WTC11 (cell line): Measurements from ENCODE around the gene CYP4F11. TPM values are rescaled to one million over a fixed set of nuclear protein-coding genes. Genes with fewer than 3 reads are reported as not detected.

Source experiments
- ATAC-seq: fragments of 200-7000 bp; cut with Tn5 transposase; 2 replicates; pipeline ENCODE4 v1.10.0; 2021; ENCODE audit warnings: mild to moderate bottlenecking, moderate library complexity
- CTCF ChIA-PET: fragments of 300-600 bp; sonication (Branson Sonifier 250); formaldehyde crosslinking; loops from one replicate; lab custom pipeline; 2021; ENCODE audit warnings: antibody characterized with exemption; lab: Charles Lee
- POLR2A ChIA-PET: fragments of 350-600 bp; sonication (Branson Sonifier 250); formaldehyde crosslinking; loops from one replicate; lab custom pipeline; 2021; ENCODE audit warnings: antibody characterized with exemption; lab: Charles Lee
- DNase-seq: peaks from one replicate; pipeline ENCODE4 v3.0.0; 2021; ENCODE audit warnings: low spot score
- H3K27ac Mint-ChIP-seq: 2 replicates; pipeline ENCODE4 v1.8.0; 2021; ENCODE audit warnings: mixed read lengths
- H3K27me3 Mint-ChIP-seq: 2 replicates; pipeline ENCODE4 v1.8.0; 2021; ENCODE audit warnings: low read depth, mild to moderate bottlenecking, moderate library complexity, mixed read lengths
- H3K36me3 Mint-ChIP-seq: 2 replicates; pipeline ENCODE4 v1.8.0; 2021; ENCODE audit warnings: mixed read lengths
- H3K4me1 Mint-ChIP-seq: 2 replicates; pipeline ENCODE4 v1.8.0; 2022; ENCODE audit warnings: mixed read lengths
- H3K4me3 Mint-ChIP-seq: 2 replicates; pipeline ENCODE4 v1.8.0; 2021; ENCODE audit warnings: mild to moderate bottlenecking, moderate library complexity, mixed read lengths
- H3K9me3 Mint-ChIP-seq: 2 replicates; pipeline ENCODE4 v1.8.0; 2021; ENCODE audit warnings: mixed read lengths
- ATF2 ChIP-seq: sonication (generic); formaldehyde crosslinking; IDR thresholded peaks from 2 replicates; pipeline ENCODE4 v1.8.1; 2022; ENCODE audit warnings: low read depth, missing genetic modification reagents, borderline replicate concordance
- E2F1 ChIP-seq: sonication (generic); formaldehyde crosslinking; IDR thresholded peaks from 2 replicates; pipeline ENCODE4 v1.8.0; 2022; ENCODE audit warnings: mild to moderate bottlenecking, missing genetic modification reagents
- E2F5 ChIP-seq: sonication (generic); formaldehyde crosslinking; IDR thresholded peaks from 2 replicates; pipeline ENCODE4 v1.8.1; 2022; ENCODE audit warnings: mild to moderate bottlenecking, moderate library complexity, missing genetic modification reagents
- ETV6 ChIP-seq: sonication (generic); formaldehyde crosslinking; IDR thresholded peaks from 2 replicates; pipeline ENCODE4 v1.8.1; 2022; ENCODE audit warnings: mild to moderate bottlenecking, missing genetic modification reagents
- FOXP4 ChIP-seq: sonication (generic); formaldehyde crosslinking; IDR thresholded peaks from 2 replicates; pipeline ENCODE4 v1.8.0; 2022; ENCODE audit warnings: mild to moderate bottlenecking, missing genetic modification reagents
- GRHL2 ChIP-seq: fragments of 250-450 bp; sonication (Bioruptor Pico); IDR thresholded peaks from 2 replicates; pipeline ENCODE4 v1.8.0; 2022; ENCODE audit warnings: mild to moderate bottlenecking, moderate library complexity; ENCODE audit not compliant: insufficient replicate concordance, severe bottlenecking
- MLX ChIP-seq: sonication (generic); formaldehyde crosslinking; IDR thresholded peaks from 2 replicates; pipeline ENCODE4 v1.8.1; 2023; ENCODE audit warnings: mild to moderate bottlenecking, missing genetic modification reagents, moderate library complexity
- NFE2L1 ChIP-seq: sonication (generic); formaldehyde crosslinking; IDR thresholded peaks from 2 replicates; pipeline ENCODE4 v1.8.1; 2023; ENCODE audit warnings: missing genetic modification reagents
- NR3C1 ChIP-seq: sonication (generic); formaldehyde crosslinking; conservative IDR thresholded peaks from 2 replicates; pipeline ENCODE4 v1.8.1; 2023; ENCODE audit warnings: low read depth, mild to moderate bottlenecking, missing genetic modification reagents
- PREB ChIP-seq: sonication (generic); formaldehyde crosslinking; IDR thresholded peaks from 2 replicates; pipeline ENCODE4 v1.8.1; 2022; ENCODE audit warnings: mild to moderate bottlenecking, missing genetic modification reagents, moderate library complexity, borderline replicate concordance
- RELA ChIP-seq: sonication (generic); formaldehyde crosslinking; IDR thresholded peaks from 2 replicates; pipeline ENCODE4 v1.8.1; 2022; ENCODE audit warnings: missing genetic modification reagents, mild to moderate bottlenecking, borderline replicate concordance
- SMAD3 ChIP-seq: sonication (generic); formaldehyde crosslinking; IDR thresholded peaks from 2 replicates; pipeline ENCODE4 v1.8.0; 2022; ENCODE audit warnings: missing genetic modification reagents, mild to moderate bottlenecking, borderline replicate concordance
- SMAD4 ChIP-seq: sonication (generic); formaldehyde crosslinking; IDR thresholded peaks from 2 replicates; pipeline ENCODE4 v1.8.0; 2022; ENCODE audit warnings: mild to moderate bottlenecking, missing genetic modification reagents
- TEAD4 ChIP-seq: sonication (generic); formaldehyde crosslinking; IDR thresholded peaks from 2 replicates; pipeline ENCODE4 v1.8.0; 2022; ENCODE audit warnings: mild to moderate bottlenecking, missing genetic modification reagents
- ZBTB43 ChIP-seq: sonication (generic); formaldehyde crosslinking; IDR thresholded peaks from 2 replicates; pipeline ENCODE4 v1.8.1; 2023; ENCODE audit warnings: mild to moderate bottlenecking, missing genetic modification reagents
- ZNF121 ChIP-seq: sonication (generic); formaldehyde crosslinking; IDR thresholded peaks from 2 replicates; pipeline ENCODE4 v1.8.0; 2023; ENCODE audit warnings: missing genetic modification reagents
- ZNF263 ChIP-seq: sonication (generic); formaldehyde crosslinking; IDR thresholded peaks from 2 replicates; pipeline ENCODE4 v1.8.1; 2022; ENCODE audit warnings: low read depth, mild to moderate bottlenecking, moderate library complexity, missing genetic modification reagents
- ZNF416 ChIP-seq: fragments of 250-450 bp; sonication (Bioruptor Pico); IDR thresholded peaks from 2 replicates; pipeline ENCODE4 v1.9.0; 2021; ENCODE audit warnings: mild to moderate bottlenecking, inconsistent platforms
- ZNF512 ChIP-seq: sonication (generic); formaldehyde crosslinking; IDR thresholded peaks from 2 replicates; pipeline ENCODE4 v1.8.1; 2022; ENCODE audit warnings: missing genetic modification reagents, borderline replicate concordance
- total RNA-seq: library from RNA; stranded (reverse); gene quantifications from 3 replicates; pipeline ENCODE4 v1.2.3, GENCODE V29; 2021

CYP4F11 gene
- total RNA-seq, 1 experiment from 2014 or later = not detected

GRCh38 chr19:15948223-15949058 lies 14.1 kb upstream of the CYP4F11 start, which contains the start of gene OR10H4 (continued):
- TF ChIP-seq FOXP4 (CRISPR knock-in tag) = no peak

- TF ChIP-seq SMAD4 (CRISPR knock-in tag) (no peak), TEAD4 (CRISPR knock-in tag) (no peak), MLX (CRISPR knock-in tag) (no peak), PREB (CRISPR knock-in tag) (no peak), NR3C1 (no peak), NFE2L1 (no peak), ZNF416 (CRISPR knock-in tag) (no peak)
- TF ChIP-seq, all 79 proteins: peak for 0
- POLR2A ChIA-PET = no interaction called here
- H3K4me3 Mint-ChIP-seq = no peak overlapping the region
- peaks cover 81% of the 10 kb centered on the region for H3K9me3 Mint-ChIP-seq
- peaks cover 14% of the 10 kb centered on the region for H3K27me3 Mint-ChIP-seq
- no peaks in the 10 kb centered on the region for H3K4me1 Mint-ChIP-seq
- CTCF ChIA-PET = no interaction called here
- DNase-seq (no peak), ATAC-seq (no peak)
- H3K36me3 Mint-ChIP-seq = peaks cover 57% of the 10 kb centered on the region
- no peak overlapping the region for H3K27ac Mint-ChIP-seq
These were observed 11.0 kb upstream of the CYP4F11 start for GRCh38 chr19:15945301-15945700.

- Mint-ChIP-seq H3K27ac (no peak overlapping the region), H3K4me3 (no peak overlapping the region), H3K9me3 (peaks cover 81% of the 10 kb centered on the region), H3K36me3 (peaks cover 53% of the 10 kb centered on the region), H3K4me1 (no peaks in the 10 kb centered on the region)
- ATAC-seq = no peak
- CTCF ChIA-PET = no interaction called here
- TF ChIP-seq ZNF121 (no peak), ZNF512 (CRISPR knock-in tag) (no peak)
- TF ChIP-seq, all 79 proteins: peak for 0
- POLR2A ChIA-PET = no interaction called here
- no peak for DNase-seq
- peaks cover 12% of the 10 kb centered on the region for H3K27me3 Mint-ChIP-seq
These were observed 10.1 kb upstream of the CYP4F11 start for GRCh38 chr19:15944401-15944800.

- H3K27me3 Mint-ChIP-seq = peaks cover 42% of the 10 kb centered on the region
- no peaks in the 10 kb centered on the region for H3K4me1 Mint-ChIP-seq
- no peak for ATAC-seq
- DNase-seq = no peak
- peaks cover 62% of the 10 kb centered on the region for H3K9me3 Mint-ChIP-seq
- CTCF ChIA-PET = no interaction called here
- peaks cover 39% of the 10 kb centered on the region for H3K36me3 Mint-ChIP-seq
- POLR2A ChIA-PET = no interaction called here
- no peak overlapping the region for H3K27ac Mint-ChIP-seq
- no peak overlapping the region for H3K4me3 Mint-ChIP-seq
- TF ChIP-seq ATF2 (CRISPR knock-in tag) (no peak), ZNF263 (CRISPR knock-in tag) (no peak), ETV6 (CRISPR knock-in tag) (no peak), E2F1 (CRISPR knock-in tag) (no peak), RELA (CRISPR knock-in tag) (no peak), ZBTB43 (CRISPR knock-in tag) (no peak), GRHL2 (CRISPR knock-in tag) (no peak), SMAD3 (CRISPR knock-in tag) (no peak), E2F5 (CRISPR knock-in tag) (no peak)
These were observed 3.4 kb upstream of the CYP4F11 start for GRCh38 chr19:15937771-15938170.
